Psoas muscle (tissue), 8 donors: ENCODE data around the gene PDCD4. TPM values are rescaled to one million over a fixed set of nuclear protein-coding genes. Genes with fewer than 3 reads are reported as not detected.

ENCODE experiments used
- ATAC-seq, 4 donors: fragments of 200-7000 bp; cut with Tn5 transposase; one replicate each; pipeline ENCODE4 v1.9.1; 2020; ENCODE audit warnings: moderate library complexity in 3 of 4, mild to moderate bottlenecking in 2 of 4
- DNase-seq, 2 donors: peaks; one replicate each; pipeline ENCODE4 v3.0.0-alpha.2; 2020
- H3K27ac ChIP-seq: fragments of 200-600 bp; one replicate; pipeline ENCODE4 v1.8.0; 2022
- H3K27me3 ChIP-seq, 3 donors: fragments of 200-600 bp in 1 of 3; one replicate each; pipeline versions ENCODE4 v1.6.1 to v1.8.0; 2013 to 2022; ENCODE audit warnings: low read length in 2 of 3, mild to moderate bottlenecking in 2 of 3, moderate library complexity in 1 of 3; ENCODE audit not compliant: insufficient read depth in 3 of 3
- H3K36me3 ChIP-seq, 2 donors: fragments of 200-600 bp in 1 of 2; one replicate each; pipeline versions ENCODE4 v1.6.1 to v1.8.0; 2013 to 2022; ENCODE audit warnings: low read depth in 1 of 2, mild to moderate bottlenecking in 1 of 2, moderate library complexity in 1 of 2; ENCODE audit not compliant: insufficient read depth in 1 of 2
- H3K4me1 ChIP-seq: fragments of 200-600 bp; one replicate; pipeline ENCODE4 v1.8.0; 2022
- H3K4me3 ChIP-seq: fragments of 200-600 bp; one replicate; pipeline ENCODE4 v1.8.0; 2022; ENCODE audit warnings: mild to moderate bottlenecking
- H3K9me3 ChIP-seq: fragments of 200-600 bp; one replicate; pipeline ENCODE4 v1.8.0; 2022
- CTCF ChIP-seq: fragments of 200-600 bp; IDR thresholded peaks from one replicate; pipeline ENCODE4 v1.8.0; 2022; ENCODE audit warnings: antibody characterized with exemption
- WGBS, 3 donors: extraction: QIAGEN DNeasy Blood & Tissue Kit; methylation state at CpG; one replicate each; pipeline versions ENCODE4 v1.1.6 to v1.1.7; 2013; 5-methylcytosine and 5-hydroxymethylcytosine counted together
- intact Hi-C, 2 donors: fragments of 100-400 bp; cut with DNase I; formaldehyde crosslinking; loops; one replicate each; pipeline versions ENCODE4 v1.11.0 to v1.14.2; 2022
- long read RNA-seq, 2 donors: library from polyadenylated mRNA; unstranded; transcript quantifications; one replicate each; pipeline ENCODE4 v2.0.0, GENCODE V29; 2021
- polyA plus RNA-seq, 3 donors: library from polyadenylated mRNA; stranded (reverse); fragments of 200-250 nt; gene quantifications; one replicate each; pipeline ENCODE4 v1.2.3, GENCODE V29; 2013
- total RNA-seq, 4 donors: library from RNA; stranded (reverse); fragmentation: NEBNext Ultra II Directional in 2 of 4; extraction: Animal tissue kit (Norgen Biotek cat#: 25700) in 2 of 4; gene quantifications; one replicate each; pipeline versions ENCODE4 v1.2.1 to v1.2.4, GENCODE V29; 2021 to 2023
- donor health status: healthy with polysubstance abuse.
- donor health status: DM: no; HTN: no; CAD: no; lungs with moderate emphysema.
- donor health status: Bipolar disorder and iron deficiency.
- donor health status: healthy.
- donor health status: DM: yes; HTN: yes; CAD: no.
- donor health status: DM: no; HTN: no; CAD: no.
- donor health status: DM: no; HTN: no; CAD: no.
- donor health status: DM: yes; HTN: yes; CAD: no.

PDCD4 gene
- 10 to 100 TPM; 11.3 to 19.7 (median 15.8) TPM for total RNA-seq
- polyA plus RNA-seq, result 10 to 100 TPM in 1 of 3 donors, 1 to 10 TPM in 2; 7.6 to 10.2 (median 8.9) TPM
- long read RNA-seq, donor 1, partial matches to known transcripts, result 2 of 7 reads
- long read RNA-seq, donor 1, other reads (novel, unspliced or antisense), result 1 of 7 reads
- long read RNA-seq, donor 2, partial matches to known transcripts, result 0 of 4 reads
- long read RNA-seq, donor 2, other reads (novel, unspliced or antisense), result 2 of 4 reads

- Histone ChIP-seq H3K27ac (peak within 1 kb of the TSS; percentile 96), H3K4me3 (peak within 1 kb of the TSS; percentile 96), H3K27me3 (no peaks in the 10 kb centered on the region), H3K9me3 (no peaks in the 10 kb centered on the region), H3K36me3 (peaks cover 0 to 6% of the 10 kb centered on the region in 2 donors), H3K4me1 (peaks cover 22% of the 10 kb centered on the region)
- intact Hi-C loops, result loop anchor here (1.0 to 5.0 kb wide), 4 partner anchors 44 to 69 kb away; partner anchors contain the start of genes BBIP1 (in 1 of the 2) and SHOC2 (in 1 of the 2)
- no peak for TF ChIP-seq CTCF
- 0% methylated on average over 46 to 47 of the region's 47 CpGs for WGBS, 3 donors
- ATAC-seq, result peak; percentile 97 to 98 (median 98)
- DNase-seq, result peak; percentile 99 to 100
Observed at GRCh38 chr10:110871298-110872084, at the start of gene PDCD4. Gene PDCD4, plus strand, starts transcription at chr10:110871928. Its CDS starts 4,100 bp downstream, at chr10:110876028.

DNA sequence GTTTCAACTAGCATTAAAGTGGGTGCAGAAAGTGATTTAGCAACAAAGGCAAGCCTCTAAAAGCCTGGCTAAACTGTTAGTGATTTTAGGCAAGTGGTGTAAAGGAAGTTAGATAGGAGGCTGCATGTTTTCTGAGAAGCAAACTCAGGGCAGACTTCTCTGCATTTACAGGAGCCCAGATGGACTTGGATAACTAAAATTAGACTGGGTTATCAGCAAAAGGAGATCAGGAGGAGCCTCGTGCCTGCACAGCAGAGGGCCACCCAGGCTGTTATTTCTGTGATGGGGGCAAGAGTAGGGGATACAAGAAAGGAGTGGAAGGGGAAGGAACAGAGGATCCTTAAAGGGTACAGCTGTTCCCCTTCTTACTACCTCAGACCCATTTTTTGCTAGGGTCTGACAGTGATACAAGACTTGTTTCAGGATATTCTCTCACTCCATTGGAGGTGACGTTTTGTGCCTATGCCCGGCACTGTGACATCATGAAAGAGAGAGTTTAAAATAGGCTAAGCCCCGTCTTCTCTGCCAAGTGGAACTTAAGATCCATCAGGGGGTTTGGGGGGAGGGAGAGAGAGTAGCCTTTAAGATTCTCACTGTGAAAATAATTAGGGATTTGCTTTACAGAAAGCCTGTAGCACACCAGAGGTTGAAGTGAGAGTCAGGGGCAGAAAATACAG is 49.6 kb upstream of the PDCD4 start:
- no peak for TF ChIP-seq CTCF
- Histone ChIP-seq H3K4me3 (peak overlapping the region; percentile 4), H3K27me3 (no peaks in the 10 kb centered on the region), H3K4me1 (peaks cover 75% of the 10 kb centered on the region), H3K27ac (peak overlapping the region; percentile 82), H3K9me3 (no peaks in the 10 kb centered on the region), H3K36me3 (peaks cover 0 to 26% of the 10 kb centered on the region in 2 donors)
- no peak for DNase-seq
- 14 to 38% (median 17%) methylated on average over 4 of the region's 4 CpGs for WGBS, 3 donors
- ATAC-seq, result peak in 3 of 4 donors; percentile 38 to 50 (median 48)
- intact Hi-C loops, result loop anchor here in 1 of 2 donors (5.0 kb wide), 2 partner anchors 45 to 50 kb away; partner anchors contain the start of gene PDCD4

- DNase-seq, result no peak
- peaks cover 75% of the 10 kb centered on the region for H3K4me1 ChIP-seq
- WGBS, 3 donors, result 29 to 42% (median 31%) methylated on average over 8 of the region's 8 CpGs
- intact Hi-C loops, result loop anchor here in 1 of 2 donors (5.0 kb wide), 2 partner anchors 46 to 49 kb away; partner anchors contain the start of gene PDCD4
- no peak for ATAC-seq
- TF ChIP-seq CTCF, result no peak
- no peaks in the 10 kb centered on the region for H3K9me3 ChIP-seq
- no peaks in the 10 kb centered on the region for H3K27me3 ChIP-seq
- H3K4me3 ChIP-seq, result no peak overlapping the region
- peak overlapping the region; percentile 82 for H3K27ac ChIP-seq
- H3K36me3 ChIP-seq, result peaks cover 0 to 26% of the 10 kb centered on the region in 2 donors
Observed at GRCh38 chr10:110822712-110823311, 48.9 kb upstream of the PDCD4 start.

DNA sequence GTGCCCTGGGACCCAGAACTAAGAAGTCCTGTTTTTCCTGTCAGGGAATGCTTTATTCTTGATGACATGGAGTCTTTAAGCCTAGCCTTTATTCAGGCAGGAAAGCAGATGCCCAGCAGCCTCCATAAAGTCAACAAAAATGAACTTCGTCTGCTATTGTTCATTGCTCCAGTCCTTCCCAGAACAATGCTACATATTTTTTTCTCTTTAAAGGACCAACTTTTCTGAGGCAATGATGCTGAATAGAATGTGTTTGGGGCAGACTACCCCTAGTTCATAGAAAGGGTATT is 47.6 kb upstream of the PDCD4 start:
- DNase-seq (no peak), ATAC-seq (no peak)
- peak overlapping the region; percentile 52 for H3K27ac ChIP-seq
- TF ChIP-seq CTCF, result no peak
- H3K4me1 ChIP-seq, result peaks cover 66% of the 10 kb centered on the region
- no peaks in the 10 kb centered on the region for H3K27me3 ChIP-seq
- no peak overlapping the region for H3K4me3 ChIP-seq
- no peaks in the 10 kb centered on the region for H3K9me3 ChIP-seq
- WGBS, 3 donors, result 83 to 87% (median 84%) methylated on average over 1 of the region's 1 CpG
- intact Hi-C loops, result loop anchor here in 1 of 2 donors (5.0 kb wide), 2 partner anchors 47 to 48 kb away; partner anchors contain the start of gene PDCD4
- peaks cover 0 to 30% of the 10 kb centered on the region in 2 donors for H3K36me3 ChIP-seq
